Upper lobe of left lung (tissue), 4 donors: ENCODE measurements around the gene FKBP5.

Source experiments
- CTCF ChIP-seq, 6 experiments: fragments of 450-650 bp in 4 of 6; fragments of 200-600 bp in 2 of 6; sonication (generic) in 2 of 6; IDR thresholded peaks; one replicate each; pipeline ENCODE4 v1.5.1; 2016 to 2019; ENCODE audit warnings: antibody characterized with exemption in 6 of 6
- EP300 ChIP-seq, 4 donors: sonication (generic); formaldehyde crosslinking; IDR thresholded peaks; one replicate each; pipeline ENCODE4 v1.5.1; 2017; ENCODE audit warnings: antibody characterized with exemption in 4 of 4, control low read depth in 2 of 4
- POLR2A ChIP-seq, 4 donors: fragments of 450-650 bp; IDR thresholded peaks; one replicate each; pipeline ENCODE4 v1.5.1; 2016 to 2017; ENCODE audit warnings: antibody characterized with exemption in 4 of 4, mild to moderate bottlenecking in 2 of 4

GRCh38 chr6:35580836-35581235, 107.9 kb downstream of the FKBP5 start:
- no peak for TF ChIP-seq CTCF (IDR thresholded peaks at IDR 0.05)
- TF ChIP-seq EP300 (IDR thresholded peaks at IDR 0.05), result no peak
- TF ChIP-seq POLR2A (IDR thresholded peaks at IDR 0.05), result no peak
